Caco-2 (cell line): ENCODE results near the gene ACOXL. TPM values are rescaled to one million over a fixed set of nuclear protein-coding genes. Genes with fewer than 3 reads are reported as not detected.

ENCODE experiments used
- BruUV-seq: library from RNA; stranded (reverse); fragments of 400-500 nt; replicated peaks from 2 replicates; lab custom pipeline; 2021; lab: Mats Ljungman, UMichigan
- CTCF ChIA-PET: fragments of 300-600 bp; sonication (Branson Sonifier 250); formaldehyde crosslinking; loops from one replicate; lab custom pipeline; 2022; ENCODE audit warnings: antibody characterized with exemption; lab: Charles Lee
- POLR2A ChIA-PET: fragments of 300-600 bp; sonication (Branson Sonifier 250); formaldehyde crosslinking; loops from one replicate; lab custom pipeline; 2022; ENCODE audit warnings: antibody characterized with exemption; lab: Charles Lee
- DNase-seq, 2 experiments: peaks; one replicate each; pipeline versions ENCODE4 v3.0.0 to v3.0.0-alpha.2; 2020 to 2022
- H3K27me3 ChIP-seq: replicated peaks from 2 replicates; pipeline ENCODE4 v1.6.0; 2011; ENCODE audit warnings: low read length; ENCODE audit not compliant: control insufficient read depth, insufficient read depth
- H3K36me3 ChIP-seq: 2 replicates; pipeline ENCODE4 v1.5.1; 2011; ENCODE audit warnings: low read length; ENCODE audit not compliant: control insufficient read depth, insufficient read depth
- H3K4me1 ChIP-seq: fragments of 250-450 bp; sonication (Bioruptor Pico); 2 replicates; pipeline ENCODE4 v1.5.1; 2020; ENCODE audit warnings: mild to moderate bottlenecking
- H3K4me3 ChIP-seq: 2 replicates; pipeline ENCODE4 v1.5.1; 2011; ENCODE audit warnings: low read depth, mild to moderate bottlenecking, control low read depth, low read length
- H3K9me3 ChIP-seq: fragments of 250-450 bp; sonication (Bioruptor Pico); 2 replicates; pipeline ENCODE4 v1.5.1; 2020; ENCODE audit warnings: mild to moderate bottlenecking, moderate library complexity
- H3K27ac Mint-ChIP-seq: one replicate; pipeline ENCODE4 v1.8.0; 2022; ENCODE audit warnings: mixed read lengths; ENCODE audit not compliant: unreplicated experiment
- H3K27me3 Mint-ChIP-seq: one replicate; pipeline ENCODE4 v1.8.0; 2022; ENCODE audit warnings: mixed read lengths; ENCODE audit not compliant: insufficient read depth, unreplicated experiment
- H3K36me3 Mint-ChIP-seq: one replicate; pipeline ENCODE4 v1.8.0; 2022; ENCODE audit warnings: mild to moderate bottlenecking, mixed read lengths; ENCODE audit not compliant: insufficient read depth, unreplicated experiment
- H3K4me1 Mint-ChIP-seq: one replicate; pipeline ENCODE4 v1.8.0; 2022; ENCODE audit warnings: low read depth, mixed read lengths; ENCODE audit not compliant: unreplicated experiment
- H3K4me3 Mint-ChIP-seq: one replicate; pipeline ENCODE4 v1.8.0; 2022; ENCODE audit warnings: mild to moderate bottlenecking, moderate library complexity, mixed read lengths; ENCODE audit not compliant: unreplicated experiment
- H3K9me3 Mint-ChIP-seq: one replicate; pipeline ENCODE4 v1.8.0; 2022; ENCODE audit warnings: mixed read lengths; ENCODE audit not compliant: unreplicated experiment
- CTCF ChIP-seq, 2 experiments: fragments of 200-600 bp in 1 of 2; IDR thresholded peaks; 1 replicate in 1 of 2; 2 replicates in 1 of 2; pipeline versions ENCODE4 v1.5.1 to v1.8.0; 2011 to 2022; ENCODE audit warnings: antibody characterized with exemption in 1 of 2, control low read depth in 1 of 2, inconsistent platforms in 1 of 2, low read depth in 1 of 2, low read length in 1 of 2, mild to moderate bottlenecking in 1 of 2, moderate library complexity in 1 of 2; ENCODE audit not compliant: insufficient read depth in 1 of 2, severe bottlenecking in 1 of 2, unreplicated experiment in 1 of 2
- intact Hi-C: fragments of 100-400 bp; cut with micrococcal nuclease; formaldehyde crosslinking; loops from one replicate; pipeline ENCODE4 v1.10.0; 2022; ENCODE audit not compliant: unreplicated experiment
- total RNA-seq: library from RNA; stranded (reverse); gene quantifications from 2 replicates; pipeline ENCODE4 v1.2.3, GENCODE V29; 2022

ACOXL gene
- total RNA-seq, 1 experiment from 2014 or later, result 2.6 TPM

GRCh38 chr2:110740747-110741349, 8.5 kb downstream of the ACOXL start:
- no peaks in the 10 kb centered on the region for H3K36me3 ChIP-seq
- H3K4me1 ChIP-seq, result peaks cover 47% of the 10 kb centered on the region
- Mint-ChIP-seq H3K4me1 (peaks cover 42% of the 10 kb centered on the region), H3K9me3 (no peaks in the 10 kb centered on the region), H3K36me3 (no peaks in the 10 kb centered on the region), H3K4me3 (peak overlapping the region; percentile 52), H3K27me3 (no peaks in the 10 kb centered on the region), H3K27ac (peak overlapping the region; percentile 69)
- no peak overlapping the region for H3K4me3 ChIP-seq
- CTCF ChIA-PET, result no interaction called here
- no peak for TF ChIP-seq CTCF (IDR thresholded peaks at IDR 0.05; ENCODE audit: insufficient read depth in 1 of 2, low read depth in 1 of 2, low read length in 1 of 2, severe bottlenecking in 1 of 2, unreplicated experiment in 1 of 2)
- POLR2A ChIA-PET, result no interaction called here
- BruUV-seq, result no TSS peak
- intact Hi-C loops, result no loop called here
- no peaks in the 10 kb centered on the region for H3K27me3 ChIP-seq
- DNase-seq, result no peak
- H3K9me3 ChIP-seq, result no peaks in the 10 kb centered on the region

GRCh38 chr2:110741491-110741980, 9.2 kb downstream of the ACOXL start:
- H3K4me3 ChIP-seq, result no peak overlapping the region
- Mint-ChIP-seq H3K27ac (peak overlapping the region; percentile 69), H3K4me3 (peak overlapping the region; percentile 52)

GRCh38 chr2:110742412-110742811, 10.0 kb downstream of the ACOXL start:
- H3K4me3 Mint-ChIP-seq, result no peak overlapping the region
- ChIA-PET POLR2A (no interaction called here), CTCF (no interaction called here)
- no peaks in the 10 kb centered on the region for H3K9me3 ChIP-seq
- no peaks in the 10 kb centered on the region for H3K36me3 ChIP-seq
- H3K9me3 Mint-ChIP-seq, result no peaks in the 10 kb centered on the region
- no peak overlapping the region for H3K27ac Mint-ChIP-seq
- no TSS peak for BruUV-seq
- no peaks in the 10 kb centered on the region for H3K27me3 ChIP-seq
- H3K36me3 Mint-ChIP-seq, result no peaks in the 10 kb centered on the region
- intact Hi-C loops, result no loop called here
- no peak for DNase-seq
- peaks cover 44% of the 10 kb centered on the region for H3K4me1 Mint-ChIP-seq
- H3K27me3 Mint-ChIP-seq, result no peaks in the 10 kb centered on the region
- peaks cover 56% of the 10 kb centered on the region for H3K4me1 ChIP-seq
- TF ChIP-seq CTCF (IDR thresholded peaks at IDR 0.05; ENCODE audit: insufficient read depth in 1 of 2, low read depth in 1 of 2, low read length in 1 of 2, severe bottlenecking in 1 of 2, unreplicated experiment in 1 of 2), result no peak
- no peak overlapping the region for H3K4me3 ChIP-seq

More at GRCh38 chr2:110741491-110741980, 9.2 kb downstream of the ACOXL start:
- Histone ChIP-seq H3K9me3 (no peaks in the 10 kb centered on the region), H3K4me1 (peaks cover 54% of the 10 kb centered on the region), H3K36me3 (no peaks in the 10 kb centered on the region), H3K27me3 (no peaks in the 10 kb centered on the region)
- H3K36me3 Mint-ChIP-seq, result no peaks in the 10 kb centered on the region
- intact Hi-C loops, result no loop called here
- CTCF ChIA-PET, result no interaction called here
- peak; percentile 74 to 81 for DNase-seq
- TF ChIP-seq CTCF (IDR thresholded peaks at IDR 0.05; ENCODE audit: insufficient read depth in 1 of 2, low read depth in 1 of 2, low read length in 1 of 2, severe bottlenecking in 1 of 2, unreplicated experiment in 1 of 2), result peak in 1 of 2 experiments; percentile 50
- no peaks in the 10 kb centered on the region for H3K27me3 Mint-ChIP-seq
- POLR2A ChIA-PET, result interaction anchor here (0.5 kb wide), 1 partner anchor 318 kb away, joined by 12 read pairs; no protein-coding TSS in a partner anchor
- BruUV-seq, result no TSS peak
- peaks cover 44% of the 10 kb centered on the region for H3K4me1 Mint-ChIP-seq
- H3K9me3 Mint-ChIP-seq, result no peaks in the 10 kb centered on the region
